B cell (primary cell): ENCODE results near the gene TOP1. TPM values are rescaled to one million over a fixed set of nuclear protein-coding genes. Genes with fewer than 3 reads are reported as not detected.

Experiments used
- ATAC-seq: fragments of 200-7000 bp; cut with Tn5 transposase; one replicate; pipeline ENCODE4 v1.10.0; 2021; ENCODE audit warnings: low read depth, mild to moderate bottlenecking, moderate number of reproducible peaks, moderate library complexity
- CTCF ChIA-PET: fragments of 350-600 bp; sonication (Branson Sonifier 250); formaldehyde crosslinking; loops from one replicate; lab custom pipeline; 2021; ENCODE audit warnings: antibody characterized with exemption, inconsistent platforms; lab: Charles Lee
- POLR2A ChIA-PET: fragments of 350-600 bp; sonication (Branson Sonifier 250); formaldehyde crosslinking; loops from one replicate; lab custom pipeline; 2021; ENCODE audit warnings: antibody characterized with exemption; lab: Charles Lee
- DNase-seq: peaks from one replicate; pipeline ENCODE4 v3.0.0; 2013
- H2AFZ ChIP-seq: 2 replicates; pipeline ENCODE4 v1.6.1; 2012; ENCODE audit warnings: mild to moderate bottlenecking, low read depth, low read length; ENCODE audit not compliant: insufficient read depth, poor library complexity, severe bottlenecking
- H3K27ac ChIP-seq, 2 donors: 1 replicate in 1 of 2; 2 replicates in 1 of 2; pipeline ENCODE4 v1.5.1; 2012 to 2013; ENCODE audit warnings: low read length in 2 of 2, mild to moderate bottlenecking in 2 of 2, moderate library complexity in 1 of 2
- H3K27me3 ChIP-seq, 4 experiments: fragments of 200-600 bp in 1 of 4; sonication (generic) in 1 of 4; replicated peaks in 1 of 4; 1 replicate in 2 of 4; 2 replicates in 2 of 4; pipeline versions ENCODE4 v1.6.1 to v1.7.0; 2013 to 2016; ENCODE audit warnings: low read length in 3 of 4, mild to moderate bottlenecking in 2 of 4, mixed read lengths in 1 of 4, moderate library complexity in 1 of 4; ENCODE audit not compliant: insufficient read depth in 4 of 4, control insufficient read depth in 3 of 4; ENCODE audit errors: control extremely low read depth in 1 of 4
- H3K36me3 ChIP-seq, 2 experiments: replicated peaks in 1 of 2; 1 replicate in 1 of 2; 2 replicates in 1 of 2; pipeline versions ENCODE4 v1.6.1 to v1.7.1; 2013; ENCODE audit warnings: low read length in 1 of 2; ENCODE audit not compliant: insufficient read depth in 2 of 2, control insufficient read depth in 1 of 2; ENCODE audit errors: control extremely low read depth in 1 of 2, extremely low read depth in 1 of 2
- H3K4me1 ChIP-seq, 2 donors: fragments of 200-600 bp in 1 of 2; sonication (generic) in 1 of 2; 1 replicate in 1 of 2; 2 replicates in 1 of 2; pipeline versions ENCODE4 v1.5.1 to v1.6.1; 2013 to 2017; ENCODE audit warnings: low read length in 2 of 2; ENCODE audit not compliant: control insufficient read depth in 2 of 2, insufficient read depth in 2 of 2
- H3K4me2 ChIP-seq: replicated peaks from 2 replicates; pipeline ENCODE3; 2012; ENCODE audit warnings: mild to moderate bottlenecking, low read depth, low read length; ENCODE audit not compliant: poor library complexity, severe bottlenecking
- H3K4me3 ChIP-seq, 5 experiments: fragments of 200-600 bp in 1 of 5; sonication (generic) in 1 of 5; 1 replicate in 3 of 5; 2 replicates in 2 of 5; pipeline versions ENCODE4 v1.5.1 to v1.7.0; 2011 to 2016; ENCODE audit warnings: low read length in 4 of 5, mild to moderate bottlenecking in 4 of 5, low read depth in 2 of 5, control low read depth in 1 of 5, moderate library complexity in 1 of 5; ENCODE audit not compliant: insufficient read depth in 1 of 5; ENCODE audit errors: control extremely low read depth in 1 of 5, extremely low read depth in 1 of 5
- H3K79me2 ChIP-seq: fragments of 200-600 bp; sonication (generic); one replicate; pipeline ENCODE4 v1.6.0; 2016; ENCODE audit warnings: low read length; ENCODE audit not compliant: control insufficient read depth, insufficient read depth
- H3K9ac ChIP-seq: fragments of 200-600 bp; sonication (generic); 2 replicates; pipeline ENCODE4 v1.6.1; 2017; ENCODE audit warnings: mild to moderate bottlenecking, low read length, moderate library complexity
- H3K9me3 ChIP-seq, 3 donors: one replicate each; pipeline versions ENCODE4 v1.6.1 to v1.7.1; 2013; ENCODE audit warnings: low read length in 2 of 3; ENCODE audit not compliant: control insufficient read depth in 2 of 3, insufficient read depth in 1 of 3; ENCODE audit errors: control extremely low read depth in 1 of 3
- H4K20me1 ChIP-seq: 2 replicates; pipeline ENCODE4 v1.6.0; 2012; ENCODE audit warnings: mild to moderate bottlenecking, low read length; ENCODE audit not compliant: insufficient read depth, control insufficient read depth, poor library complexity, severe bottlenecking
- H3K27ac Mint-ChIP-seq: one replicate; pipeline ENCODE4 v1.8.0; 2021; ENCODE audit warnings: mixed read lengths
- H3K27me3 Mint-ChIP-seq: one replicate; pipeline ENCODE4 v1.8.0; 2021; ENCODE audit warnings: mixed read lengths
- H3K4me1 Mint-ChIP-seq: one replicate; pipeline ENCODE4 v1.8.0; 2021; ENCODE audit warnings: mixed read lengths
- H3K4me3 Mint-ChIP-seq: one replicate; pipeline ENCODE4 v1.8.0; 2021; ENCODE audit warnings: mixed read lengths
- H3K9me3 Mint-ChIP-seq: one replicate; pipeline ENCODE4 v1.8.0; 2022; ENCODE audit warnings: mixed read lengths; ENCODE audit not compliant: insufficient read depth
- EZH2 ChIP-seq: IDR thresholded peaks from 2 replicates; pipeline ENCODE4 v1.6.1; 2012; ENCODE audit warnings: borderline replicate concordance, low read depth, mild to moderate bottlenecking, moderate library complexity, low read length; ENCODE audit not compliant: insufficient read depth, poor library complexity, severe bottlenecking
- WGBS: methylation state at CpG from one replicate; pipeline ENCODE4 v1.1.5; 2013; ENCODE audit warnings: missing lambda C conversion rate; ENCODE audit not compliant: insufficient coverage; 5-methylcytosine and 5-hydroxymethylcytosine counted together
- intact Hi-C: fragments of 100-400 bp; cut with micrococcal nuclease; formaldehyde crosslinking; loops from one replicate; pipeline ENCODE4 v1.10.0; 2022
- polyA plus RNA-seq: library from polyadenylated mRNA; depleted of rRNA; stranded (reverse); fragments of >200 nt; gene quantifications from 2 replicates; pipeline ENCODE4 v1.2.3, GENCODE V29; 2012
- total RNA-seq, 2 donors: library from RNA; stranded (reverse); fragments of 120-200 nt in 1 of 2; gene quantifications; 1 replicate in 1 of 2; 2 replicates in 1 of 2; pipeline versions ENCODE4 v1.2.3 to v1.2.4, GENCODE V29; 2013 to 2022
- TF ChIP-seq, protein P1 (sequence below): fragments of 200-600 bp; IDR thresholded peaks from one replicate; pipeline ENCODE4 v1.8.0; 2022; ENCODE audit warnings: antibody characterized with exemption, mild to moderate bottlenecking

Gene TOP1
- total and polyA plus RNA-seq, 2 donors (not counting 1 experiment from before 2014, with no cell fraction given), result 5.4 to 44.9 TPM

DNA sequence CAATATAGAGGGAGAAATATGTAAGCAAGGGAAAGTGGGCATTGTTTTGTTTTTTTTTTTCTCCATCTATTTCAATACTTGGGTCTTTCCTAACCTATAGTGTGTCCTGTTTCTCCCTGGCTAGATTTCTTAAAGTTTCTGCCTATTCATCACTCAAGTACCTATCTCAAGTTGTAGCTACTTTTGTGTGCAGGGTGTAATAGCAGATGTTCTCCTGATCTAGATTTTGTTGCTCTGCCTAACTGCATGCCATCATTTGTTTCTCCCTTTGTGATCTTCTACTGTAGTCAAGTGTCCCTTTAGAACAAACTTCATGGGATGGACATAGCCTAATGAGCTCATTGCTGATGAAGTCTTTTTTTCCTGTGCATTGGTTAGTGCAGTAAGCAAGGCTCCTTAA lies 45.8 kb downstream of the TOP1 start:
- Mint-ChIP-seq H3K4me3 (no peak overlapping the region), H3K9me3 (no peaks in the 10 kb centered on the region), H3K27me3 (no peaks in the 10 kb centered on the region), H3K27ac (no peak overlapping the region), H3K4me1 (peaks cover 54% of the 10 kb centered on the region)
- Histone ChIP-seq H2AFZ (no peak overlapping the region), H3K4me2 (no peak overlapping the region), H3K4me3 (no peak overlapping the region), H3K9me3 (no peaks in the 10 kb centered on the region), H3K27ac (no peak overlapping the region), H3K36me3 (peaks cover 0 to 35% of the 10 kb centered on the region in 2 experiments), H3K4me1 (peaks cover 19 to 21% of the 10 kb centered on the region in 2 donors), H3K79me2 (peaks cover 65% of the 10 kb centered on the region), H4K20me1 (peaks cover 45% of the 10 kb centered on the region), H3K27me3 (no peaks in the 10 kb centered on the region), H3K9ac (no peak overlapping the region)
- no peak for DNase-seq
- TF ChIP-seq EZH2, result no peak
- TF ChIP-seq, protein P1, sequence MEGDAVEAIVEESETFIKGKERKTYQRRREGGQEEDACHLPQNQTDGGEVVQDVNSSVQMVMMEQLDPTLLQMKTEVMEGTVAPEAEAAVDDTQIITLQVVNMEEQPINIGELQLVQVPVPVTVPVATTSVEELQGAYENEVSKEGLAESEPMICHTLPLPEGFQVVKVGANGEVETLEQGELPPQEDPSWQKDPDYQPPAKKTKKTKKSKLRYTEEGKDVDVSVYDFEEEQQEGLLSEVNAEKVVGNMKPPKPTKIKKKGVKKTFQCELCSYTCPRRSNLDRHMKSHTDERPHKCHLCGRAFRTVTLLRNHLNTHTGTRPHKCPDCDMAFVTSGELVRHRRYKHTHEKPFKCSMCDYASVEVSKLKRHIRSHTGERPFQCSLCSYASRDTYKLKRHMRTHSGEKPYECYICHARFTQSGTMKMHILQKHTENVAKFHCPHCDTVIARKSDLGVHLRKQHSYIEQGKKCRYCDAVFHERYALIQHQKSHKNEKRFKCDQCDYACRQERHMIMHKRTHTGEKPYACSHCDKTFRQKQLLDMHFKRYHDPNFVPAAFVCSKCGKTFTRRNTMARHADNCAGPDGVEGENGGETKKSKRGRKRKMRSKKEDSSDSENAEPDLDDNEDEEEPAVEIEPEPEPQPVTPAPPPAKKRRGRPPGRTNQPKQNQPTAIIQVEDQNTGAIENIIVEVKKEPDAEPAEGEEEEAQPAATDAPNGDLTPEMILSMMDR, result no peak
- POLR2A ChIA-PET, result no interaction called here
- intact Hi-C loops, result no loop called here
- CTCF ChIA-PET, result interaction anchor here (1.2 to 10.2 kb wide), 6 partner anchors 21 to 111 kb away, joined by 3 to 80 read pairs (median 10); no protein-coding TSS in a partner anchor
- ATAC-seq, result no peak

DNA sequence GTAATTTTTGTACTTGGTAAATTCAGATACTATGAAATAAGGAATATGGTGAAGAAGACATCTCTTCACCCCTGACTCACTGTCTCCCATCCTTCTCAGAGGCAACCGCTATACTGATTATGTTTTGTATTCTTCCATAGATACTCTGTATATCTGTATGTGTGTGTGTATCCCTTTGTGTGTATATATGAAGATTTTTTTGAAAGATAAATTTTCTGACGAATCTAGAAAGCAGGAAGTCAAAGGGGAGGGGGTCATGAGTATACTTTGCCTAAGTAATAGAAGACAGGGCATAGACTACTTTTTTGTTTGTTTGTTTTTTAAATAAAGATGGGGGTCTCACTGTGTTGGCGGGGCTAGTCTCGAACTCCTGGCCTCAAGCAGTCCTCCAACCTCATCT lies 48.2 kb downstream of the TOP1 start:
- DNase-seq (no peak), ATAC-seq (no peak)
- H3K27me3 Mint-ChIP-seq, result no peaks in the 10 kb centered on the region
- H3K27ac ChIP-seq, result peak overlapping the region in 1 of 2 donors; percentile 35
- H3K27me3 ChIP-seq, result no peaks in the 10 kb centered on the region
- no peak overlapping the region for H3K4me3 Mint-ChIP-seq
- TF ChIP-seq, protein P1, result no peak
- TF ChIP-seq EZH2, result no peak
- H2AFZ ChIP-seq, result no peak overlapping the region
- peaks cover 47% of the 10 kb centered on the region for H3K79me2 ChIP-seq
- WGBS, result 100% methylated on average over 2 of the region's 4 CpGs
- peaks cover 24% of the 10 kb centered on the region for H4K20me1 ChIP-seq
- intact Hi-C loops, result no loop called here
- H3K9me3 ChIP-seq, result no peaks in the 10 kb centered on the region
- no peak overlapping the region for H3K27ac Mint-ChIP-seq
- POLR2A ChIA-PET, result no interaction called here
- H3K9me3 Mint-ChIP-seq, result no peaks in the 10 kb centered on the region
- no peak overlapping the region for H3K4me3 ChIP-seq
- H3K4me2 ChIP-seq, result no peak overlapping the region
- peaks cover 48% of the 10 kb centered on the region for H3K4me1 Mint-ChIP-seq
- H3K36me3 ChIP-seq, result peaks cover 0 to 55% of the 10 kb centered on the region in 2 experiments
- H3K4me1 ChIP-seq, result peaks cover 19 to 21% of the 10 kb centered on the region in 2 donors
- CTCF ChIA-PET, result interaction anchor here (0.8 to 10.2 kb wide), 6 partner anchors 17 to 108 kb away, joined by 3 to 80 read pairs (median 5); no protein-coding TSS in a partner anchor
- no peak overlapping the region for H3K9ac ChIP-seq
